ENCODE results near the gene TECPR2. TPM values are rescaled to one million over a fixed set of nuclear protein-coding genes. Genes with fewer than 3 reads are reported as not detected.

TECPR2 gene
- total and polyA plus RNA-seq, 2 experiments from 2014 or later, result 9.5 to 20.1 TPM

DNA sequence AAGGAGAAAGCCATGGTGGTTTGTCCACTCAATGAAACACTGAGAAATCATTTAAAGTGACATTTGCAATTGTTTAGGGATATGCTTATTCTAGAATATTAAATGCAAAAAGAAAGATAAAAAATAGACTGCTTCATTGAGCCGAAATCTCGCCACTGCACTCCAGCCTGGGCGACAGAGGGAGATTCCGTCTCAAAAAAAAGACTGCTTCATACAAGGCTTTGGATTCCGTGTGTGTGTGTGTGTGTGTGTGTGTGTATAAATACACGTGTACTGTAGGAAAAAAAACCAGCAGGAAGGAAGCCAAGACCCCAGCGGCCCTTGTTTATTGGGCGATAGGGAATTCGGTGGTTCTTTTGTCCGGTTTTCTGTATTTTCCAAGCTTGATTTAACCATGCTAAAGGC is 46.4 kb upstream of the TECPR2 start:
- H4K20me1 ChIP-seq (ENCODE audit: insufficient read depth, poor library complexity, severe bottlenecking), result no peaks in the 10 kb centered on the region
- peak overlapping the region; percentile 98 for H2AFZ ChIP-seq
- peaks cover 21% of the 10 kb centered on the region for H3K4me1 ChIP-seq (ENCODE audit: insufficient read depth)
- H3K9me3 ChIP-seq (ENCODE audit: low read depth), result no peaks in the 10 kb centered on the region
- H3K36me3 ChIP-seq (replicated peaks; ENCODE audit: insufficient read depth, low read depth), result no peaks in the 10 kb centered on the region
- peak overlapping the region; percentile 90 for H3K27ac ChIP-seq
- no peaks in the 10 kb centered on the region for H3K9me2 ChIP-seq (replicated peaks; ENCODE audit: insufficient read depth)
- H3K79me2 ChIP-seq, result peaks cover 13% of the 10 kb centered on the region
- H3K4me3 ChIP-seq, result peak overlapping the region; percentile 53
- TF ChIP-seq CTCF (IDR thresholded peaks at IDR 0.05; ENCODE audit: poor library complexity) (no peak), EZH2phosphoT487 (IDR thresholded peaks at IDR 0.05; ENCODE audit: low read depth, severe bottlenecking, unreplicated experiment) (no peak), EZH2 (IDR thresholded peaks at IDR 0.05; ENCODE audit: borderline replicate concordance) (no peak)
- DNase-seq (ENCODE audit: low spot score), result peak; percentile 67
- 12% methylated on average over 10 of the region's 10 CpGs for WGBS (ENCODE audit: low lambda C conversion rate, missing lambda C conversion rate)
- peak overlapping the region; percentile 91 for H3K4me2 ChIP-seq
- H3K27me3 ChIP-seq, result no peaks in the 10 kb centered on the region

DNA sequence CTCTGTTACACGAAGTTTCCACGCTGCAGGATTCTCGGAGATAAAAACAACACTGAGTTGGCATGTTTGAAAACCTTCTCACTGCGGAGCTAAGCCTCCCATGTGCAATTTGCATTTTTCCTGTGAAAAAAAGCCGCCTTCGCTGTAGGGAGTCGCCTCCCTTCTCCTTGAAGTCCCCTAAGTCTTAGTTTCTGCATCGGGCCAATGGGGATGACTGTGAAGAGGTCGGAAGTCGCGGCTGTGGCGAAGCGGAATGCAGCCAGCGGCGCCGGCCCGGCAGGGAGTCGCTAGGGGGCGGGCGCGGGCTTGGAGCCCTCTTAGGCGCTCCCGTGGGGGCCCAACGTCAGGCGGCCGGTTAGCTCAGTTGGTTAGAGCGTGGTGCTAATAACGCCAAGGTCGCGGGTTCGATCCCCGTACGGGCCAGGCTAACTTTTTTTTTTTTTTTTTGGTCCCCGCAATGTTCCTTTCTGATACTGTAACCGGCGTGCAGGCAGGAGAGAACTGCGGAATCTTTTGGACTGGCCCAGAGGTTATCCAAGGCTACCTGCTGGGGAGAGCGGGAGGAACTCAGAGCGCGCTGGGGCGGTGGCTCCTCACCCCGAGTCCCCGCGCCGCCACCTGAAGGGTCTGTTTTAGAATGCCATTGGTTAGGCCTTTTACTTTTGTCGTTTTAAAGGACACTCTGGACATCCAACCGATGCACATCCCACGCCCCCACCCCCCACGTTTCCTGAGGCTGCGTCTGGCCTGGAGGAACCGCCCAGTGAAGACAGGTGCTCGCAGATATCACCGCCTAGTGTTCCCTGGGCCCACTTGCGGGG is 45.8 kb upstream of the TECPR2 start:
- TF ChIP-seq CTCF (IDR thresholded peaks at IDR 0.05; ENCODE audit: poor library complexity) (peak; percentile 84), EZH2 (IDR thresholded peaks at IDR 0.05; ENCODE audit: borderline replicate concordance) (no peak)
- 1% methylated on average over 54 of the region's 54 CpGs for WGBS (ENCODE audit: low lambda C conversion rate, missing lambda C conversion rate)
- Histone ChIP-seq H3K4me3 (peak overlapping the region; percentile 53), H3K4me1 (ENCODE audit: insufficient read depth) (peaks cover 21% of the 10 kb centered on the region), H3K79me2 (peaks cover 13% of the 10 kb centered on the region), H3K9me3 (ENCODE audit: low read depth) (no peaks in the 10 kb centered on the region), H4K20me1 (ENCODE audit: insufficient read depth, poor library complexity, severe bottlenecking) (no peaks in the 10 kb centered on the region), H2AFZ (peak overlapping the region; percentile 98), H3K9me2 (replicated peaks; ENCODE audit: insufficient read depth) (no peaks in the 10 kb centered on the region), H3K27me3 (no peaks in the 10 kb centered on the region), H3K27ac (peak overlapping the region; percentile 90), H3K36me3 (replicated peaks; ENCODE audit: insufficient read depth, low read depth) (no peaks in the 10 kb centered on the region), H3K4me2 (peak overlapping the region; percentile 91)
- DNase-seq (ENCODE audit: low spot score), result peak; percentile 96

DNA sequence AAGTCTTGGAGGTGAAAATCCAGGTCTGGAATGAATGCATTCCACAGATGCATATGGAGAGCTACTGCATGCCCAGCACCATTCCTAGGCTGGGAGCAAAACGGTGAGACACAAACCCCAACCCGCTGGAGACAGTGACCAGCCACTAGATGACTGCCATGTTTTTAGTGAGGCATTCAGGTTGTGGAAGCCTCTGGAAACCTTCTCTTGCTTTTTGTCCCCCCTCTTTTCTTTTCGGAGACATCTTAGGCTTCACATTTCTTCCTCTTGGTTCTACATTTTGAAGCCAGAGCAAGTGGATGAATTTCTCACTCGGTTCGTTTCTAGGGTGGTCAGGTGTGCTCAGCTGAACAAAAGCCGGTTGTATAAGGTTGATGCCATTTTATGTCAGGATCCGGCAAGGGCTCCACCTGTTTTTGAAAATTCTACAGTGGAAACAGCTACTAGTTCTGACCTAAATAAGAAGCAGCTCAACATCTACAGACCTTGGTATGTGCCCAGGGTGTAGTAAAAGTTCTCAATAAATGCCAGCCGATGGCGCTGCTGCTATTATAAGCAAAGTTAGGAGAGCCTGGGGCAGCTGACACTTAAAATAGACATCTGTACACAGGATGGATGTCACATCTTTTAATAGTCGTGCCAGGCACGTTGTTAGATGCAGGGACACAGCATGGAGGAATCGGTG is 45.0 kb upstream of the TECPR2 start:
- peak overlapping the region; percentile 76 for H3K4me2 ChIP-seq
- no peaks in the 10 kb centered on the region for H3K27me3 ChIP-seq
- H4K20me1 ChIP-seq (ENCODE audit: insufficient read depth, poor library complexity, severe bottlenecking), result no peaks in the 10 kb centered on the region
- peak overlapping the region; percentile 90 for H3K27ac ChIP-seq
- H3K4me3 ChIP-seq, result peak overlapping the region; percentile 48
- no peaks in the 10 kb centered on the region for H3K9me2 ChIP-seq (replicated peaks; ENCODE audit: insufficient read depth)
- peak; percentile 45 for DNase-seq (ENCODE audit: low spot score)
- H3K79me2 ChIP-seq, result peaks cover 13% of the 10 kb centered on the region
- no peaks in the 10 kb centered on the region for H3K36me3 ChIP-seq (replicated peaks; ENCODE audit: insufficient read depth, low read depth)
- 65% methylated on average over 12 of the region's 12 CpGs for WGBS (ENCODE audit: low lambda C conversion rate, missing lambda C conversion rate)
- TF ChIP-seq EZH2 (IDR thresholded peaks at IDR 0.05; ENCODE audit: borderline replicate concordance), result no peak
- no peak for TF ChIP-seq EZH2phosphoT487 (IDR thresholded peaks at IDR 0.05; ENCODE audit: low read depth, severe bottlenecking, unreplicated experiment)
- TF ChIP-seq CTCF (IDR thresholded peaks at IDR 0.05; ENCODE audit: poor library complexity), result no peak
- H3K9me3 ChIP-seq (ENCODE audit: low read depth), result no peaks in the 10 kb centered on the region
- peak overlapping the region; percentile 87 for H2AFZ ChIP-seq
- H3K4me1 ChIP-seq (ENCODE audit: insufficient read depth), result peaks cover 21% of the 10 kb centered on the region
